Ishikawa (cell line): Measurements from ENCODE around the gene IFNA6.

Experiments used
- CEBPB ChIP-seq: IDR thresholded peaks from 2 replicates; pipeline ENCODE4 v1.6.1; 2012
- CREB1 ChIP-seq: IDR thresholded peaks from 2 replicates; pipeline ENCODE4 v1.6.1; 2012; ENCODE audit warnings: low read depth
- EGR1 ChIP-seq: IDR thresholded peaks from 2 replicates; pipeline ENCODE4 v1.6.1; 2012
- EP300 ChIP-seq: IDR thresholded peaks from 2 replicates; pipeline ENCODE4 v1.6.1; 2012; ENCODE audit warnings: borderline replicate concordance
- FOXM1 ChIP-seq: IDR thresholded peaks from 2 replicates; pipeline ENCODE4 v1.6.1; 2012; ENCODE audit warnings: low read depth, borderline replicate concordance
- NFIC ChIP-seq: IDR thresholded peaks from 2 replicates; pipeline ENCODE4 v1.6.1; 2012
- RAD21 ChIP-seq: IDR thresholded peaks from 2 replicates; pipeline ENCODE4 v1.6.1; 2012; ENCODE audit warnings: low read depth
- TAF1 ChIP-seq: IDR thresholded peaks from 2 replicates; pipeline ENCODE4 v1.6.1; 2012; ENCODE audit warnings: low read depth, mild to moderate bottlenecking
- TCF12 ChIP-seq: IDR thresholded peaks from 2 replicates; pipeline ENCODE4 v1.6.1; 2012; ENCODE audit warnings: low read depth
- TEAD4 ChIP-seq: IDR thresholded peaks from 2 replicates; pipeline ENCODE4 v1.6.1; 2012
- YY1 ChIP-seq: IDR thresholded peaks from 2 replicates; pipeline ENCODE4 v1.6.1; 2012; ENCODE audit warnings: low read depth
- ZBTB7A ChIP-seq: IDR thresholded peaks from 2 replicates; pipeline ENCODE4 v1.6.1; 2012; ENCODE audit warnings: low read depth
- TF ChIP-seq, protein P1 (sequence below): IDR thresholded peaks from 2 replicates; pipeline ENCODE4 v1.6.1; 2012
- TF ChIP-seq, protein P2 (sequence below): IDR thresholded peaks from 2 replicates; pipeline ENCODE4 v1.6.1; 2012
- TF ChIP-seq, protein P3 (sequence below): IDR thresholded peaks from 2 replicates; pipeline ENCODE4 v1.6.1; 2012; ENCODE audit warnings: low read depth, mild to moderate bottlenecking

The IFNA6 gene

DNA sequence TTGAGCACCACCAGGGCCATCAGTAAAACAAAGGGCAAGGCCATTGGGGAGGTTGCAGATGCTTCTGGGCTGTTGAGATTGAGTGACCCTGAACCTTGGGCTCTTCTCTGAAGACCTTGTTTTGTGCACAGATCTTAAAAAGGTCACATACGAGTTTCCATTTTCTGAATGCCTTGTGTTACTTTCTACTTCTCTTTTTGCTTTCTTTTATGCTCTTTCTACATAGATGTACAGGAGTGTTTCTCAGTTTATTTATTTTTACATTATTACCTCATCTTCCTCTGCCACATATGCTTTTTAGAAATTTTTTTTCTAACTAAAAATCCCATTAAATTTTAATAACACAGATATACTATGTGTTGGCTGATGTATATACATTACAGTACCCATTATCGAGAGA, 45.5 kb downstream of the IFNA6 start, which contains the start of gene IFNA5:
Gene IFNA5 (minus strand): TSS at position 101 of the 400 bp plus-strand sequence. CDS start 57 bp downstream, at position 44.
- TF ChIP-seq TEAD4 (no peak), CEBPB (no peak), TCF12 (no peak), TAF1 (no peak), YY1 (no peak), EGR1 (no peak), CREB1 (no peak), RAD21 (no peak), FOXM1 (no peak), ZBTB7A (no peak), EP300 (no peak), NFIC (no peak)
- TF ChIP-seq, protein P1, sequence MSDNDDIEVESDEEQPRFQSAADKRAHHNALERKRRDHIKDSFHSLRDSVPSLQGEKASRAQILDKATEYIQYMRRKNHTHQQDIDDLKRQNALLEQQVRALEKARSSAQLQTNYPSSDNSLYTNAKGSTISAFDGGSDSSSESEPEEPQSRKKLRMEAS = no peak
- TF ChIP-seq, protein P2, sequence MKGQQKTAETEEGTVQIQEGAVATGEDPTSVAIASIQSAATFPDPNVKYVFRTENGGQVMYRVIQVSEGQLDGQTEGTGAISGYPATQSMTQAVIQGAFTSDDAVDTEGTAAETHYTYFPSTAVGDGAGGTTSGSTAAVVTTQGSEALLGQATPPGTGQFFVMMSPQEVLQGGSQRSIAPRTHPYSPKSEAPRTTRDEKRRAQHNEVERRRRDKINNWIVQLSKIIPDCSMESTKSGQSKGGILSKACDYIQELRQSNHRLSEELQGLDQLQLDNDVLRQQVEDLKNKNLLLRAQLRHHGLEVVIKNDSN = no peak
- TF ChIP-seq, protein P3, sequence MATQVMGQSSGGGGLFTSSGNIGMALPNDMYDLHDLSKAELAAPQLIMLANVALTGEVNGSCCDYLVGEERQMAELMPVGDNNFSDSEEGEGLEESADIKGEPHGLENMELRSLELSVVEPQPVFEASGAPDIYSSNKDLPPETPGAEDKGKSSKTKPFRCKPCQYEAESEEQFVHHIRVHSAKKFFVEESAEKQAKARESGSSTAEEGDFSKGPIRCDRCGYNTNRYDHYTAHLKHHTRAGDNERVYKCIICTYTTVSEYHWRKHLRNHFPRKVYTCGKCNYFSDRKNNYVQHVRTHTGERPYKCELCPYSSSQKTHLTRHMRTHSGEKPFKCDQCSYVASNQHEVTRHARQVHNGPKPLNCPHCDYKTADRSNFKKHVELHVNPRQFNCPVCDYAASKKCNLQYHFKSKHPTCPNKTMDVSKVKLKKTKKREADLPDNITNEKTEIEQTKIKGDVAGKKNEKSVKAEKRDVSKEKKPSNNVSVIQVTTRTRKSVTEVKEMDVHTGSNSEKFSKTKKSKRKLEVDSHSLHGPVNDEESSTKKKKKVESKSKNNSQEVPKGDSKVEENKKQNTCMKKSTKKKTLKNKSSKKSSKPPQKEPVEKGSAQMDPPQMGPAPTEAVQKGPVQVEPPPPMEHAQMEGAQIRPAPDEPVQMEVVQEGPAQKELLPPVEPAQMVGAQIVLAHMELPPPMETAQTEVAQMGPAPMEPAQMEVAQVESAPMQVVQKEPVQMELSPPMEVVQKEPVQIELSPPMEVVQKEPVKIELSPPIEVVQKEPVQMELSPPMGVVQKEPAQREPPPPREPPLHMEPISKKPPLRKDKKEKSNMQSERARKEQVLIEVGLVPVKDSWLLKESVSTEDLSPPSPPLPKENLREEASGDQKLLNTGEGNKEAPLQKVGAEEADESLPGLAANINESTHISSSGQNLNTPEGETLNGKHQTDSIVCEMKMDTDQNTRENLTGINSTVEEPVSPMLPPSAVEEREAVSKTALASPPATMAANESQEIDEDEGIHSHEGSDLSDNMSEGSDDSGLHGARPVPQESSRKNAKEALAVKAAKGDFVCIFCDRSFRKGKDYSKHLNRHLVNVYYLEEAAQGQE = no peak
